ENCODE measurements around the gene NLRX1.
"Not testable (repeated sequence)": the region's sequence is repeated elsewhere in the genome, so short reads cannot be mapped to it uniquely, and the experiment has no call there.

NLRX1 gene

GRCh38 chr11:119222308-119222707 is 53.8 kb downstream of the NLRX1 start:
- no peak for DNase-seq

GRCh38 chr11:119222891-119223290 is 54.4 kb downstream of the NLRX1 start:
- DNase-seq: no peak

- no peak for DNase-seq
Observed at GRCh38 chr11:119223856-119224255, 55.3 kb downstream of the NLRX1 start.

- not testable (repeated sequence) for DNase-seq
Observed at GRCh38 chr11:119228535-119229287, 60.2 kb downstream of the NLRX1 start.

GRCh38 chr11:119229288-119229672 is 60.8 kb downstream of the NLRX1 start:
- no peak for DNase-seq

- DNase-seq: no peak
Observed at GRCh38 chr11:119229741-119230140, 61.2 kb downstream of the NLRX1 start.

Measured in RPMI8226 (cell line).